Fibroblast of skin of left quadriceps (primary cell): ENCODE measurements around the gene PRDM15.

ENCODE experiments used
- DNase-seq, 2 experiments: peaks; one replicate each; pipeline ENCODE4 v3.0.0-alpha.2; 2013; ENCODE audit warnings: low read depth in 2 of 2

The PRDM15 gene, protein sequence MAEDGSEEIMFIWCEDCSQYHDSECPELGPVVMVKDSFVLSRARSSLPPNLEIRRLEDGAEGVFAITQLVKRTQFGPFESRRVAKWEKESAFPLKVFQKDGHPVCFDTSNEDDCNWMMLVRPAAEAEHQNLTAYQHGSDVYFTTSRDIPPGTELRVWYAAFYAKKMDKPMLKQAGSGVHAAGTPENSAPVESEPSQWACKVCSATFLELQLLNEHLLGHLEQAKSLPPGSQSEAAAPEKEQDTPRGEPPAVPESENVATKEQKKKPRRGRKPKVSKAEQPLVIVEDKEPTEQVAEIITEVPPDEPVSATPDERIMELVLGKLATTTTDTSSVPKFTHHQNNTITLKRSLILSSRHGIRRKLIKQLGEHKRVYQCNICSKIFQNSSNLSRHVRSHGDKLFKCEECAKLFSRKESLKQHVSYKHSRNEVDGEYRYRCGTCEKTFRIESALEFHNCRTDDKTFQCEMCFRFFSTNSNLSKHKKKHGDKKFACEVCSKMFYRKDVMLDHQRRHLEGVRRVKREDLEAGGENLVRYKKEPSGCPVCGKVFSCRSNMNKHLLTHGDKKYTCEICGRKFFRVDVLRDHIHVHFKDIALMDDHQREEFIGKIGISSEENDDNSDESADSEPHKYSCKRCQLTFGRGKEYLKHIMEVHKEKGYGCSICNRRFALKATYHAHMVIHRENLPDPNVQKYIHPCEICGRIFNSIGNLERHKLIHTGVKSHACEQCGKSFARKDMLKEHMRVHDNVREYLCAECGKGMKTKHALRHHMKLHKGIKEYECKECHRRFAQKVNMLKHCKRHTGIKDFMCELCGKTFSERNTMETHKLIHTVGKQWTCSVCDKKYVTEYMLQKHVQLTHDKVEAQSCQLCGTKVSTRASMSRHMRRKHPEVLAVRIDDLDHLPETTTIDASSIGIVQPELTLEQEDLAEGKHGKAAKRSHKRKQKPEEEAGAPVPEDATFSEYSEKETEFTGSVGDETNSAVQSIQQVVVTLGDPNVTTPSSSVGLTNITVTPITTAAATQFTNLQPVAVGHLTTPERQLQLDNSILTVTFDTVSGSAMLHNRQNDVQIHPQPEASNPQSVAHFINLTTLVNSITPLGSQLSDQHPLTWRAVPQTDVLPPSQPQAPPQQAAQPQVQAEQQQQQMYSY

DNA sequence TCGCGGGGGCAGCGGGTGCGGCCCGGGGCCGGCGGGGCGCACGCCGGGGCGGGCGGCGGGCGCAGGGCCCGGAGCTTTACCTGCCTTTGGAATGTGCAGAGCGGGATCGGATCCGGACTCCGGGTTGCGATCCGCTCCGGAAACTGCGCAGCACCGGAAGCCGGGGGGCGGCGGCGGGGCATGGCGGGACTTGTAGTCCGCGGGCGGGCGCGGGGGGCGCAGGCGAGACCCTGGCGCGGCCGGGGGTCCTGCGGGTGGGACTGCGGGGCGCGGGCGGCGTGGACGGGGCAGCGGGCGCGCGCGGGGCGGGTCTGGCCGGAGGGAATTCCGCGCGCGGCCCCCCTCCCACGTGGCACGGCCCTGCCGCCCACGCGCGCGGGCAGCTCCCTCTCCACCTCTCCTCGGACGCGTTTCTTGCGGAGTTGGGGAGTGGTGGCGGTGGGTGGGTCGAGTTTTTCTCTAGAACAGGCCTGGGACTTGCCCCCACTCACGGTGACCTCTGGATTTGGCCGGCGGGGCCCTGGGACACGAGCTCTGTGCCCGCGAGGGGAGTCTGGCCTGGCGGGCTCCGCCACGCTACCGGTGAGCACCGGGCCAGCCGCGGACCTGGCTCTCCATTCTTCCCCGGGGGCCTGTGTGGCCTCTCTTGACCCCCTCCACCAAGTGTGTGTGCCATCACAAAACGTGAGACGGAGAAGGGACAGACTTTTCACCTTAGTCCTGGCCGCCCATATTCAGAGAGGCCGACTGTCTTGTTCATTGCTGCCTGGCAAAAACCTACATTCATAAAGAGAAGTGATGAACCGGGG is at the start of gene PRDM15:
TSS of gene PRDM15 (minus strand) at position 155 of the 809 bp plus-strand sequence. CDS start 18,981 bp downstream, outside the sequence.
- DNase-seq: peak; percentile 60 to 72

DNA sequence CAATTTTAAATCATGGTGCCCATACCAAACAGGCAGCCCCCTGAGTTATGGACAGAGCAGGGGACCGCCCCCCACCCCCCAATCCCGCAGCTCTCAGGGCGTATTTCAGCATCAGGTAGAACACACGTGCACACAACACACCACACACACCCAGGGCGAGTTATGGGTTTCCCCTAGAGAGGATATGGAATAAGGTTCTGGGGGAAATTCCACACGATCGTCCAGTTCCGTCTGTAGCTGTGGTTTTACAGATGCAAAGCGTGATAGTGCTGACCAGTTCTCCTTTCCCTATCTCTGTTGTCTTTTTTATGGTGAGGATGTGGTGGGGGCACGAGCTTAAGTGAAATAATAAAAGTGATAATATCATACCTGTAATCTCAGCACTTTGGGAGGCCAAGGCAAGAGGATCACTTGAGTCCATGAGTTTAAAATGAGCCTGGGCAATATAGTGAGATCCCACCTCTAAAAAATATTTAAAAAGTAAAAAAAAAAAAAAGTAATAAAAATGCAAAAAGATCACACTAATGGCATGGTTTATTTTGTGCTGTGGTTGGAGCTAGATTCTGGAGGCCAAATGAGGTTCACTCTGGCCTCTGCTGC is 49.6 kb upstream of the PRDM15 start:
- DNase-seq: no peak

DNA sequence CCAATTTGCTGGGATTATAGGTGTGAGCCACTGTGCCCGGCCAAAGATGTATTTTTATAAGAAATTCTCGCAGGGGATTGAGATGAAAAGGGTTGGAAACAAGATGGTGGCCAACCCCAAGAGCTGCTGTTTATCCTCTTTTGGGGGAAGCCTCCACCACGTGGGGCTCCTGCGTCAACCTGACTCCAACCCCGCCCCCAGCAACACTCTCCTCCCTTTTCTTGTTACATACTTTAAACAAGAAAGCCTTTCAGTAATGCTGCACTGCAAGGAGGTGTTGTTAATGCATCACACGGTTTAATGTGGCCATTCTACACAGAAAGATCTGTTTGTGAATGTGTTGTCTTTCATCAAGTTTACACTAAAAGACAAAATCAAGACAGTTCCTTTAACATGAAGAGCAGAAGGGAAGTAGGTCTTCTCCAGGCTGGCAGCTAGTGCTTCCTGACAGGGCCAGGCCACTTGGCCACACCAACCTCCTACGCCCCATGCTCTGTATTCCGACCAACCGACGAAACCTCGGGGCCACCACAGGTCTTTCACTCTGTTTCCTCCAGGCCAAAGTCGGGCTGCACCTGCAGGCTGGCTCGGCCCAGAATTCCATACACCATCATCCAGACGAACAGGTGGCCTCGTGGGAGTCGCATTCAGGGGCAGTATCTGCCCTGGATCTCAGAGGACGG is 48.7 kb upstream of the PRDM15 start:
- DNase-seq: no peak

DNA sequence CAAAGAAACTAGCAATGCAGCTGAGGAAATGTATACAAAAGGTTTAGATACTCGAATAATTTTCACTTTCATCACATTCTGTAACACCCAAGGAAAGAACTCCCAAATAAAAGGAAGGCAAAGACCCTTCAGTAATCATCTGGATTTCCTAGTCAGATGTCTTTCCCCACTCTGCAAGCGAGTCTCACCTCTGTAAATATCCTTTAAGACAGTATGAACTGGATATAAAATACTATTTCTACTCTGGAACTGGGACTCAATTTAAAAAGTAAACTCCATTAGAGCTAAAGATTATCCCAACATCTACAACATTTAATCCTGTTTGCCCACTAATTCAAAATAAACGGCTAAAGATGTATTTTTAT is 47.6 kb upstream of the PRDM15 start:
- no peak for DNase-seq

DNA sequence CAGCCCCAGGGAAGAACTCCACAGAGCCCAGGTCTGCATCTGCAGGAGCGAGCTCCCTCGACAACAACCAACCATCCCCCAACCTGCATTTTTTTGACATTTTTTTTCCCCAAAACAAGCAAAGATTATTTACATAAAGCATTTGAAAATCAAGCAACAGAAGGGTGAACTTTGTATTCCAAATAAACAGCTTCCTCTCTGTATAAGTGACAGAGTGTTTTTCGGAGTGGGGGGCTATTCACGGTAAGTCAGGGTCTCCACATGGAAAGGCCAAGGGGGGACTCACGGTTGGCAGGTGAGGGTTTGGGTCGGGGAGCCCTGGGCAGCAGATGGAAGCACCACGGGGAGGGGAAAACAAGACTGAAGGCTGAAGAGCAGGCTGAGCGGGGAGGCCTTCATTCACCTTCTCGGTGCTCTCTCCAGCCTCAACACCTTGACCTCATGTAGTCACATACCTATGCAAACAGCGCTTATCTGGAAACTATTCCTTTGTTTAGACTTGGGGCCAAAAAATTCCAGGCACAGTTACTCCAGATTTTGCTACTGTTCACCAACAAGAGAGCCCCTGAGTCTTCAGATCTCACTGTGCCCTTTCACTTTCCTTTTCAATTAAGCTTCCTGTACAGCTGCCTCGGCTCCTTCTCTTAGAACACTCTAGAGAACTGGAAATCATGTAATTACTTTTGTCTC is 47.1 kb upstream of the PRDM15 start:
- DNase-seq: peak; percentile 10 to 15

DNA sequence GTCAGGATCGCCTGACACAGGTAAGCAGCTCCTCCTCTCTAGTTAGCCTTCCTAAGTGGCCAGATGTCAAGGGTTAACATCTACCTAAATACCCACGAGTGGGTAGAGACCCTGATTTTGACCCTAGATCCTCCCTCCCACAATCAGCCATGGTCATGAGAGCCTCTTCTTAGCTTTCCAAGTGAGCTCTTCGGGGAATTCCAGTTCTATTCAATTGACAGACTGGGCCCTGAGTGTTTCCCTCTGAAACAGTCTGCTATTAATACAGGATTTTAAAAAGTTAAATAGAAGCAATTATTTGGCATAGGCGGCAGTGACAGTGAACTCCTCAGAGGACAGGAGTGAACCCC is 46.6 kb upstream of the PRDM15 start:
- no peak for DNase-seq

DNA sequence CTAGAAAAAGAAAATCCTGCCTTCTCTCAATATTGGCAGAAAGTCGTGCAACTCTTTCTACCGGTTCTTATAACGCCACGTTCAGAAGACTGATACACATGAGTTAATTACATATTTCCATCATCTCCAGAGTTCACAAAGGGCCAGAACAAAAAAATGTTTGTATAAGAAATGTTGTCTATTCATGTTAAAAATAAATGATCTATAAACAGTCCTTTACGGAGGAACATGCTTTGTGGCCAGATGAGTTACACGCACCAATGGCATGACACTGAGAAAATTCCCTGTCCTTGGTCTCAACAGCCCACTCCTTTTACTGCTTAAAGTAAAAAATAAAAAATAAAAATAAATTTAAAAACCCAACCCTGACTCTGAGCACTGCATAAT is 45.2 kb upstream of the PRDM15 start:
- DNase-seq: no peak

DNA sequence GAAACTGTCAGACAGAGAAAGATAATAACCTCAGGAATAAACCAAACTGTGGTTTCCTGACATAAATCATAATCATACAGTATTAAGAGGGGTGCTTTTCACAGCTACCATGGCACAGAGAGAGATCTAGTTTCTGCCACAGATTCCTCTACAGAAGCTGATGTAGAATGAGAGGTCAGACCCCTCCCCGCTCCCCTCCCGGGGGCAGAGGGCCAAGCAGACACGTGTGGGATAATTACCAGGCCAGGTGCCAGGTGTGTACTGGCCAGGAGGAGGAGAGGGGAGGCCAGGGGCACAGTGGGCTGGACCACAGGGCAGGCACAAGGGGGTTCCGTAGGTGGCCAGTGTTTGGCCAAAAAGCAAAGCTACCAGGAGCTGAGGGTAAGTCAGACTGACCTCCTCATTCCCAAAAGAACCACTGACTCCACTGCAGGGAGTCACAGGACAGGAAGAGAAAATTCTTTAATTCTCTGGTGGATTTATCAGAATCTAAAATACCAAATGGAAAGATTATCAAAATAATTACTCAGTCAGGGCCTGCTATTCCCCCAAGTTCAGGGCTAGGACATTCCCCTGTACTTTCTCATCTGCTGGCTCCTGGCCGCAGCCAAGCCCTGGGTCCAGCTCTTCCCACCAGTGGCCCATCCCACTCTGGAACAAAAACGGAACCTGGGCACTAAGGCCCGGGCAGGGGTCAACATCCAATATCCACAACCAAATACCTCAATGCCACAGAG is 44.7 kb upstream of the PRDM15 start:
- peak in 1 of 2 experiments; percentile 4 for DNase-seq

DNA sequence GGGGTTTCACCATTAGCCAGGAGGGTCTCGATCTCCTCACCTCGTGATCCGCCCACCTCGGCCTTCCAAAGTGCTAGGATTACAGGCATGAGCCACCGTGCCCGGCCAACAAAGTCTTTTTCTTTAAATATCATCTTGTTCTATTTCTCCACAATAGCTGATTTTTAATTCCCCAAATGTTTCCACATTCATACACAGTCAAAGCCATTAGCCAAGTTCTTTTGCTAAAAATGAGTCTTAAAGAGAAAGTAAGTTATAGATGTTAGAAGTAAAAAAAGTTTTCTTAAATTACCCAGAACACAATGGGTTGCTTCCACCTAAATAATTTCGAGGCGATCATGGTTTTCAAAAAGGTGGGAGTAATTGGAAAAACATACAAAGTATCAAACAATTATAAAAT is 44.0 kb upstream of the PRDM15 start:
- no peak for DNase-seq

DNA sequence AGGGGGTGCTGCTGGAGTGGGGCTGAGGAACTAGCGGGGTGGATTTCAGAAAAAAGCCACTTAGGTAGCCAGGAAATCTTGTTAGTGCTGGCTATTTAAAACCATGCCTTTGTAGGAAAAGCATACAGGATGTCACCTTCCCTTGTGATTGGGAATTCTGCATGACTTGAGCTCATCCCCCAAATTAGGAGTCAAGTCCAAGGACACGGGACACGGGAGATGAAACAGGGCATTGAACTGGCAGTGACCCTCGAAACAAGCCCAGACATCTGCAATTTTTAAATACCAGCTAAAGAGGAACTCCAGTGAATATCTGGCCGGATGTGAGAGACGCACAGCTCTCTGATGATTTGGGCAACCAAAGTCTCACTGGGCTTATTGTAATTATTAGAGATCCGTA is 41.9 kb upstream of the PRDM15 start:
- DNase-seq: no peak

DNA sequence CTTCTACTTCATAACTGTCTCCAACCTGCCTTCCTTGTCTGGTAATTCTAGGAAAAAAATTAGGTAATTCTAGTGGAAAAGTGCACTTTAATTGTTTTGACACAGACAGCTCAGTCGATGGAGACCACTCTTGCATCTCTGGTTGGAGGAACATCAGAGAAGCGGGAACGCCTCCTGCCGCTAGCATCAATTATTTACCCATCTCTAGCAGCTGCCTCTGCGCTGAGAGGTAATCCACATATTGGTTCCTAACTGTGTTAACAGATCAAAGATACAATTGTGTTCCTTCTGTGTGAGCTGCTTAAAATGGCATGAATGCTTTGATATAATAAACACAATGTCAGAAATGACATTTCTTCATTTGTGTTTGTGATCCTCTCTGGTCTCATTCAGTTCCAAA is 41.3 kb upstream of the PRDM15 start:
- no peak for DNase-seq

DNA sequence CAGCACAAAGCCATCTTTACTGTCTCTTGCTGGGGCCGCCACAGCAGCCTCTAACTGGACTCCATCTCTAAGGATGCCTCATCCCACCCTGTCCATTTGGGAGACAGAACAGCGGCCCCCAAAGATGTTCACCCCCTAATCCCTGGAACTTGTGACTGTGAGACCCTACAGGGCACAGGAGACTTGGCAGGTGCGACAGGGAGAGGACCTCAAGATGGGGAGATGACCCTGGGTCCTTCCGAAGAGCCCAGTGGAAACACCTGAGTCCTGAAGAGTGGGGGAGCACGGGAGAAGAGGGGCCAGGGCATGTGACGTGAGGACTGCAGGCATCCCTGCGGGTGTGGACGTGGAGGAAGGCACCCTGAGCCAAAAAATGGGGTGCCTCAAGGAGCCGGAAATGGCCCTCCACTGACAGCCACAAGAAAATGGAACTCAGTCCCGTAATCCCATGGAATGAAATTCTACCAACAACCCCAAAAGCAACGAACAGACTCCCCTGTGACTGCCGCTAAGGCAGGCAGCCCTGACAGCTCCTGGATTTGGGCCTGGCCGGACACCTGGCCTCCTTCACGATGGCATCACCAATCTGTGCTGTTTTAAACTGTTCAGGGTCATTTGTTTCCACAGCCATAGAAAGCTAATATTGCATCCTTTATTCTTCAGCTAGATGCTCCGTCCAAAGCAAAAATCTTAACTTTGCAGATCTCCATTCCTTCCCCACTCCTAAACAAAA is 40.7 kb upstream of the PRDM15 start:
- no peak for DNase-seq

DNA sequence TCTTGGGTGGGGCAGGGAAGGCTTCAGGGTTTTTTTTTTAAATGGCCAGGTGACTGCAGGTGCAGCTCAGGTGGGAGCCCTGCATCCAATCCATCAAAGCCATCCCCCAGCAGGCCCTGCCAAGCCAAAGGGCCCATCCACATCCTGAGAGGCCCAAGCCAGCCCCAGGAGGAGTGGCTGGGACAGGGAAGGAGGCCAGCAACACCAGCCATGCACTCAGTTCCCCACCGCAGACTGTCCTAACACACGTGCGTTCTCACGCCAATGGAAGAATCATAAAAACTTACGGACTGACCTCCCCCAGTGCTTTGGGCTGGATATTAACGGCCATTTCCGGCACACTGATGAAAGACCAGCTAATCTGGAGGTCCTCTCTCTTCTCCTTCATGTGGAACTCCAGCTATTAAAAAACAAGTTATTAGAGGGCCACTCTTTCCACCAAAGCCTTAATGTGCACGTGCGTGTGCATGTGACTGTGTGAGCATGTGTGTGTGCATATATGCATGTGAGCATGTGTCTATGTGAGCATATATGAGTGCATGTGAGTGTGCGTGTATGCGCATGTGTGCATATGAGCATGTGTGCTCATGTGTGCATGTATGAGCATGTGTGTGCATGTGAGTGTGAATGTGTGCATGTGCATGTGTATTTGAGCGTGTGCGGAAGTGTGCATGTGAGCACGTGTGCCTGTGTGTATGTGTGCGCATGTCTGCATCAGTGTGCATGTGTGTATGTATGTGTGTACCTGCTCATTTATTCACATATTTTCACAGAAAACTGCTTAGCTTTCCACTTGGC is 39.6 kb upstream of the PRDM15 start:
- DNase-seq: no peak

DNA sequence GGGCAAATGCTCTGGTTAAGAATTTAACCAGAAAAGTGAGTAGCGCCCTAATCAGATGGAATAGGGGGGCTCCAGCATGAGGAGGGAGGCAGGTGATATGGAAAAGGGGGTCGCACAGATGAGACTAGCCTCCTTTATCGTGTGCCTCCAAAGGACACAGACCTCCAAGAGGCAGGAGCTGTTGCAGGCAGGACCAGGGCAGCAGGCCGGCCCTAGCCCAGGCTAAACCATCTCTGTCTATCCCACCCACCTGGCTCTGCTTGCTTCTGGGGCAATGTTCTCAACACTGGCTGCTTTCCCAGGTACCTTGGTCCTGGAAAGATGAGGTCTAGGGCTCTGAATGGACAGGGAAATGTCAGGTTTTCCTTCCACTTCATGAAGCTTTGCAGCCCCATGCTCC is 38.4 kb upstream of the PRDM15 start:
- no peak for DNase-seq

DNA sequence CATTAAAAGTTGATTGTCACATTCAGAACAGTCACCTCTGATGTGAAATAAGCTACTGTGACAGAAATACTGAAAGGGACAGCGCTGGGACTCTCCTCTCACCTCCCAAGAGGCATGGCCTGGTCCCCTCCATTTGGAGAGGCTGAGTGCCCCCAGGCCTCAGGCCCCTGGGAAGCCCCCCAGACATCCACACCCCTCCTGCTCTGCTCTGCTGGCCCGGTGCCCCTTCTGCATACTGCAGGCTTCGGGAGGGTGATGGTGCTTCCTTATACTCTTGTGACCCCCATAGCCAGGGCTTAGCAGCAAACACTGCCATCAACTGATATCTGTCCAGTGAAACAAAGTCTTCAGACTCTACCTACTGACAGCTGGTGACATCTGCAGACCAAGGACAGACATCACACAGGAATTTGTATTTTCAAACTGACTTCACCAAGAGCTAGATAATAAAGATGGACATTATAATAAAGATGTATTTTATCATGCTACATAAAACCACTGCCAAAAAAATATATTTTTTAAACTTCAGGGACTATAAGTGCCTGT is 37.8 kb upstream of the PRDM15 start:
- no peak for DNase-seq

DNA sequence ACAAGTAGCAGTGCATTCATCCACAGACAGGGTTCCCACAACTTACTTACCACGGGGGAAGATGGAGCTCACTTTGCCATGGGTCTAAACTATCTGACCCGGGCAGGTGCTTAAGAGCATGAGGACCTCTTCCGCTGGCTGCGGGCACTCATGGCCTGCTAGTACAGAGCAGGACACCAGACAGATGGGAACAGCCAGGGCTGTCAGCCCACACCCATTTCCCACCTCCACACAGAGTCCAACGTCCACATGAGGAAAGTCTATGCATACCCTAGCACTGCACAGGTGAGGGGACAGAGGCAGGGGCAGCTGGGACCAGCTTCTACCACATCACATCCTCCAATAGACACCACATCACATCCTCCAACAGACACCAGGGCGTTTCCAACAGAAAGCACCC is 35.8 kb upstream of the PRDM15 start:
- DNase-seq: no peak

DNA sequence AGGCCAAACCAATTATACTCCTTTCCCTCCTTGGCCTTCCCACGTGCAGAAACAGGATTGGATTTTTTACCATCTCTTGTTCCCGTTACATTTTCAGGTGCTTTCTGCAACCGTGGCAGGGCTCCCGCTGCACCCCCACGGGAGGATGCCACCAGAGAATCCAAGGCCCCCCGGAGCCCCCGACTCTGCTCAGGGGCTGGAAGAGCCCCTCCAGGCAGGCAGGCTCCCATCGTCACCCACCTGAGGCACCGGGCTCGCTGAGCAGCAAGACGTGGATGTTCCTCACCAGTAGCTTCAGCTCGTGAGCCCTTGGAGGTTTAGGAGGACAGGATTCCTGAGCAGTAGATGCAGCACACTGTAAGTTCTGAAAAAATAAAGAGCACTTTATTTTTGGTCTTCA is 35.2 kb upstream of the PRDM15 start:
- DNase-seq: no peak

DNA sequence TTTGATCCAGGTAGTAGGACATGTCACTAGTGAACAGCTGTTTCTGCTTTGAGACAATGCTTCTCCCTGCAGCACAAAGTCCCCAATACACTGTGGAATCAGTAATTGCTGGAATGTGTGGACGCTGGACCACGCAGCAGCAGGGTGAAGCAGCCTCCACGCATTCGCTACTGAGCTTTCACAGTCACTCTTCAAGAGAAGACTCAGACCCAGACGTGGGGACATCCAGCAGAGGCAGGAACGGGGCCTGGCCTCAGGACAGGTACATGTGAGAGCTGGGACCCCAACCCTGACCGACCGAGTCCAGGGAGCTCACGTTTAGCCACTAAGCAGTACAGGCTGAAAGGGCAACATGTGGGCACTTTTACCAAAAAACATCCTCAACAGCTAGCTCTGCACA is 34.1 kb upstream of the PRDM15 start:
- DNase-seq: no peak
